Mesenchymal stem cell (in vitro differentiated cells and primary cell): ENCODE results near the gene CRY2.

ENCODE experiments used
- DNase-seq: peaks from one replicate; pipeline ENCODE4 v3.0.0-alpha.2; 2013
- H2AFZ ChIP-seq: one replicate; pipeline ENCODE4 v1.6.1; 2013; ENCODE audit warnings: low read depth, mild to moderate bottlenecking, control low read depth, inconsistent platforms, low read length, moderate library complexity
- H2AK5ac ChIP-seq: 2 replicates; pipeline ENCODE4 v1.6.1; 2013; ENCODE audit warnings: low read length, moderate library complexity, mild to moderate bottlenecking, inconsistent platforms; ENCODE audit not compliant: severe bottlenecking
- H2BK120ac ChIP-seq: one replicate; pipeline ENCODE4 v1.6.1; 2013; ENCODE audit warnings: low read depth, mild to moderate bottlenecking, inconsistent platforms, low read length, moderate library complexity
- H2BK12ac ChIP-seq, 2 experiments: one replicate each; pipeline ENCODE4 v1.6.1; 2013; ENCODE audit warnings: inconsistent platforms in 2 of 2, low read length in 2 of 2, mild to moderate bottlenecking in 2 of 2, moderate library complexity in 2 of 2, control low read depth in 1 of 2
- H2BK15ac ChIP-seq: one replicate; pipeline ENCODE4 v1.6.1; 2013; ENCODE audit warnings: mild to moderate bottlenecking, low read depth, inconsistent platforms; ENCODE audit not compliant: poor library complexity, severe bottlenecking
- H2BK5ac ChIP-seq: 2 replicates; pipeline ENCODE4 v1.6.1; 2013; ENCODE audit warnings: low read depth, mild to moderate bottlenecking, low read length, control low read depth, inconsistent platforms; ENCODE audit not compliant: poor library complexity, severe bottlenecking
- H3K14ac ChIP-seq, 2 experiments: one replicate each; pipeline ENCODE4 v1.6.1; 2013; ENCODE audit warnings: inconsistent platforms in 2 of 2, low read length in 2 of 2, control low read depth in 1 of 2, mild to moderate bottlenecking in 1 of 2, moderate library complexity in 1 of 2
- H3K18ac ChIP-seq, 2 experiments: one replicate each; pipeline ENCODE4 v1.6.1; 2013; ENCODE audit warnings: inconsistent platforms in 2 of 2, low read length in 2 of 2, control low read depth in 1 of 2, low read depth in 1 of 2, mild to moderate bottlenecking in 1 of 2
- H3K23ac ChIP-seq, 2 experiments: one replicate each; pipeline ENCODE4 v1.6.1; 2013; ENCODE audit warnings: inconsistent platforms in 2 of 2, low read length in 2 of 2, mild to moderate bottlenecking in 2 of 2, moderate library complexity in 2 of 2, control low read depth in 1 of 2
- H3K27ac ChIP-seq: 2 replicates; pipeline ENCODE4 v1.5.1; 2013; ENCODE audit warnings: mild to moderate bottlenecking, moderate library complexity, low read length, control low read depth, inconsistent platforms; ENCODE audit not compliant: poor library complexity, severe bottlenecking
- H3K27me3 ChIP-seq, 2 experiments: 2 replicates each; pipeline versions ENCODE4 v1.6.1 to v1.7.0; 2013; ENCODE audit warnings: low read length in 2 of 2, mild to moderate bottlenecking in 2 of 2, moderate library complexity in 2 of 2, control low read depth in 1 of 2, inconsistent platforms in 1 of 2; ENCODE audit not compliant: control insufficient read depth in 1 of 2, insufficient read depth in 1 of 2
- H3K36me3 ChIP-seq, 2 experiments: 2 replicates each; pipeline versions ENCODE4 v1.6.1 to v1.7.0; 2013; ENCODE audit warnings: low read length in 2 of 2, control low read depth in 1 of 2, inconsistent platforms in 1 of 2, low read depth in 1 of 2, mild to moderate bottlenecking in 1 of 2; ENCODE audit not compliant: insufficient read depth in 2 of 2, control insufficient read depth in 1 of 2
- H3K4ac ChIP-seq, 2 experiments: one replicate each; pipeline ENCODE4 v1.6.1; 2013; ENCODE audit warnings: inconsistent platforms in 2 of 2, low read length in 2 of 2, mild to moderate bottlenecking in 2 of 2, moderate library complexity in 2 of 2, control low read depth in 1 of 2, low read depth in 1 of 2
- H3K4me1 ChIP-seq: 2 replicates; pipeline ENCODE4 v1.6.1; 2013; ENCODE audit warnings: low read depth, low read length, control low read depth; ENCODE audit not compliant: control insufficient read depth, insufficient read depth
- H3K4me2 ChIP-seq: 2 replicates; pipeline ENCODE4 v1.6.1; 2013; ENCODE audit warnings: low read length, mild to moderate bottlenecking, inconsistent platforms; ENCODE audit not compliant: poor library complexity, severe bottlenecking
- H3K4me3 ChIP-seq, 2 experiments: 2 replicates each; pipeline versions ENCODE4 v1.5.1 to v1.7.0; 2013; ENCODE audit warnings: low read length in 2 of 2, mild to moderate bottlenecking in 2 of 2, control low read depth in 1 of 2, low read depth in 1 of 2; ENCODE audit not compliant: insufficient read depth in 1 of 2
- H3K79me1 ChIP-seq: replicated peaks from 2 replicates; pipeline ENCODE4 v1.6.1; 2013; ENCODE audit warnings: mild to moderate bottlenecking, control low read depth, low read length, inconsistent platforms; ENCODE audit not compliant: poor library complexity, severe bottlenecking
- H3K9ac ChIP-seq: 2 replicates; pipeline ENCODE4 v1.7.0; 2013; ENCODE audit warnings: mild to moderate bottlenecking, low read length, moderate library complexity
- H3K9me3 ChIP-seq: 2 replicates; pipeline ENCODE4 v1.7.0; 2013; ENCODE audit warnings: mild to moderate bottlenecking, low read length; ENCODE audit not compliant: control insufficient read depth
- H4K8ac ChIP-seq: one replicate; pipeline ENCODE4 v1.6.1; 2013; ENCODE audit warnings: inconsistent platforms, mild to moderate bottlenecking, low read length, moderate library complexity
- H4K91ac ChIP-seq: one replicate; pipeline ENCODE4 v1.6.1; 2013; ENCODE audit warnings: mild to moderate bottlenecking, low read length, inconsistent platforms
- WGBS: methylation state at CpG from one replicate; pipeline ENCODE4 v1.1.7; 2013; ENCODE audit warnings: mixed read lengths; 5-methylcytosine and 5-hydroxymethylcytosine counted together

Gene CRY2

GRCh38 chr11:45851228-45851627 is 4.0 kb downstream of the CRY2 start:
- no peak overlapping the region for H4K91ac ChIP-seq
- H3K9ac ChIP-seq: peak overlapping the region; percentile 31
- no peak overlapping the region for H4K8ac ChIP-seq
- H3K23ac ChIP-seq: no peak overlapping the region
- H3K4ac ChIP-seq: no peak overlapping the region
- peaks cover 0 to 8% of the 10 kb centered on the region in 2 experiments for H3K36me3 ChIP-seq
- peak; percentile 23 for DNase-seq
- H3K14ac ChIP-seq: no peak overlapping the region
- H2BK12ac ChIP-seq: no peak overlapping the region
- H3K4me1 ChIP-seq: peaks cover 9% of the 10 kb centered on the region
- 92% methylated on average over 1 of the region's 2 CpGs for WGBS
- no peaks in the 10 kb centered on the region for H3K9me3 ChIP-seq
- H3K27me3 ChIP-seq: no peaks in the 10 kb centered on the region
- H3K18ac ChIP-seq: no peak overlapping the region
- H2BK5ac ChIP-seq: no peak overlapping the region
- no peak overlapping the region for H2AK5ac ChIP-seq
- no peak overlapping the region for H3K27ac ChIP-seq
- H3K79me1 ChIP-seq: peaks cover 39% of the 10 kb centered on the region
- no peak overlapping the region for H2AFZ ChIP-seq
- no peak overlapping the region for H3K4me3 ChIP-seq
- no peak overlapping the region for H2BK120ac ChIP-seq
- no peak overlapping the region for H3K4me2 ChIP-seq
- no peak overlapping the region for H2BK15ac ChIP-seq

GRCh38 chr11:45852018-45852711 is 4.9 kb downstream of the CRY2 start:
- Histone ChIP-seq H2BK15ac (no peak overlapping the region), H3K36me3 (peaks cover 5 to 8% of the 10 kb centered on the region in 2 experiments), H3K27me3 (no peaks in the 10 kb centered on the region), H4K91ac (no peak overlapping the region), H2BK120ac (no peak overlapping the region), H4K8ac (no peak overlapping the region), H2AK5ac (no peak overlapping the region), H3K4me3 (no peak overlapping the region), H3K79me1 (peaks cover 39% of the 10 kb centered on the region), H3K9ac (peak overlapping the region; percentile 33), H3K27ac (no peak overlapping the region), H3K4ac (no peak overlapping the region), H2BK5ac (no peak overlapping the region), H3K14ac (no peak overlapping the region), H3K23ac (peak overlapping the region in 1 of 2 experiments; percentile 9), H3K4me1 (peaks cover 9% of the 10 kb centered on the region), H2BK12ac (no peak overlapping the region), H2AFZ (no peak overlapping the region), H3K9me3 (no peaks in the 10 kb centered on the region), H3K18ac (no peak overlapping the region), H3K4me2 (no peak overlapping the region)
- 58% methylated on average over 4 of the region's 4 CpGs for WGBS
- DNase-seq: no peak

- Histone ChIP-seq H3K36me3 (peaks cover 7 to 8% of the 10 kb centered on the region in 2 experiments), H3K4ac (no peak overlapping the region), H4K8ac (no peak overlapping the region), H2BK5ac (no peak overlapping the region), H3K9ac (peak overlapping the region; percentile 33), H3K27me3 (no peaks in the 10 kb centered on the region), H3K9me3 (no peaks in the 10 kb centered on the region), H2BK12ac (no peak overlapping the region), H4K91ac (no peak overlapping the region), H3K23ac (no peak overlapping the region), H3K4me2 (no peak overlapping the region), H3K27ac (no peak overlapping the region), H2AFZ (no peak overlapping the region), H3K14ac (no peak overlapping the region), H3K4me3 (no peak overlapping the region), H3K18ac (no peak overlapping the region), H2BK15ac (no peak overlapping the region), H2AK5ac (no peak overlapping the region), H3K79me1 (peaks cover 35% of the 10 kb centered on the region), H2BK120ac (no peak overlapping the region), H3K4me1 (peaks cover 10% of the 10 kb centered on the region)
- no CpG with 5 or more reads among the region's 1 CpG for WGBS
- DNase-seq: no peak
These were observed 5.4 kb downstream of the CRY2 start for GRCh38 chr11:45852712-45853101.

GRCh38 chr11:45853332-45854219 is 6.3 kb downstream of the CRY2 start:
- Histone ChIP-seq H3K27me3 (no peaks in the 10 kb centered on the region), H3K27ac (no peak overlapping the region), H3K4me1 (peaks cover 16% of the 10 kb centered on the region), H3K4me3 (no peak overlapping the region), H2BK120ac (no peak overlapping the region), H3K36me3 (peaks cover 8 to 9% of the 10 kb centered on the region in 2 experiments), H3K9me3 (no peaks in the 10 kb centered on the region), H3K4me2 (no peak overlapping the region), H4K8ac (no peak overlapping the region), H2BK15ac (no peak overlapping the region), H2AFZ (no peak overlapping the region), H2AK5ac (no peak overlapping the region), H4K91ac (no peak overlapping the region), H3K23ac (no peak overlapping the region), H3K18ac (no peak overlapping the region), H2BK12ac (no peak overlapping the region), H3K79me1 (peaks cover 31% of the 10 kb centered on the region), H3K14ac (no peak overlapping the region), H3K4ac (no peak overlapping the region), H2BK5ac (no peak overlapping the region), H3K9ac (no peak overlapping the region)
- WGBS: 91% methylated on average over 6 of the region's 7 CpGs
- DNase-seq: no peak
